K562 (cell line): Measurements from ENCODE around the gene DDX50. TPM values are rescaled to one million over a fixed set of nuclear protein-coding genes. Genes with fewer than 3 reads are reported as not detected.

Experiments
- MBD2 ChIP-seq: sonication (generic); IDR thresholded peaks from 2 replicates; pipeline ENCODE4 v1.6.1; 2016; ENCODE audit warnings: low read depth, borderline replicate concordance
- MYC ChIP-seq, 2 experiments: fragments of 250-450 bp in 1 of 2; sonication (Bioruptor Pico) in 1 of 2; IDR thresholded peaks; 2 replicates each; pipeline versions ENCODE4 v1.5.1 to v1.6.1; 2012 to 2021; ENCODE audit warnings: low read depth in 2 of 2, borderline replicate concordance in 1 of 2, improper control_type of control experiment in 1 of 2, low read length in 1 of 2, mild to moderate bottlenecking in 1 of 2, moderate library complexity in 1 of 2
- NRF1 ChIP-seq, 2 experiments: fragments of 450-650 bp; IDR thresholded peaks in 1 of 2; conservative IDR thresholded peaks in 1 of 2; 2 replicates each; pipeline ENCODE4 v1.6.1; 2014; ENCODE audit warnings: mild to moderate bottlenecking in 2 of 2
- SIRT6 ChIP-seq: IDR thresholded peaks from one replicate; pipeline ENCODE4 v1.6.1; 2012; ENCODE audit warnings: low read depth, mild to moderate bottlenecking, control low read depth, inconsistent platforms, low read length, moderate library complexity
- ZNF57 ChIP-seq: fragments of 450-650 bp; formaldehyde crosslinking; IDR thresholded peaks from 2 replicates; pipeline ENCODE4 v1.4.0; 2020; ENCODE audit warnings: mild to moderate bottlenecking, moderate library complexity
- polyA plus RNA-seq, 8 experiments: library from polyadenylated mRNA; depleted of rRNA in 4 of 8; stranded (reverse) in 5 of 8; unstranded in 3 of 8; fragments of >200 nt; fragmentation: Nextera tagmentation in 2 of 8; fragmentation: Illumina TruSeq in 1 of 8; extraction: Ambion mirVana in 2 of 8; extraction: Trizol in 1 of 8; gene quantifications; 2 replicates each; pipeline versions ENCODE4 v1.2.1 to v1.2.3, GENCODE V29; 2011 to 2014; ENCODE audit warnings: inconsistent platforms in 1 of 8, missing spikeins in 1 of 8
- total RNA-seq, 7 experiments: library from RNA; depleted of rRNA in 6 of 7; stranded (reverse); fragments of >200 nt in 6 of 7; fragmentation: Illumina TruSeq in 2 of 7; extraction: Trizol in 2 of 7; gene quantifications; 2 replicates each; pipeline versions ENCODE4 v1.2.1 to v1.2.3, GENCODE V29; 2011 to 2021; ENCODE audit warnings: low replicate concordance in 1 of 7
- TF ChIP-seq, protein P1 (sequence below): fragments of 250-450 bp; sonication (Bioruptor Pico); IDR thresholded peaks from 2 replicates; pipeline ENCODE4 v1.4.0; 2020; ENCODE audit warnings: mild to moderate bottlenecking
- TF ChIP-seq, protein P2 (sequence below): sonication (generic); formaldehyde crosslinking; IDR thresholded peaks from 2 replicates; pipeline ENCODE4 v1.4.0; 2020; ENCODE audit warnings: mild to moderate bottlenecking, missing genetic modification reagents
- TF ChIP-seq, protein P3 (sequence below): fragments of 200-600 bp; sonication (generic); IDR thresholded peaks from one replicate; pipeline ENCODE4 v1.6.1; 2012; ENCODE audit warnings: mild to moderate bottlenecking, low read depth, low read length, inconsistent platforms
- TF ChIP-seq, protein P4 (sequence below): conservative IDR thresholded peaks from 2 replicates; pipeline ENCODE4 v1.6.1; 2011; ENCODE audit warnings: low read depth, mild to moderate bottlenecking, low read length; ENCODE audit not compliant: control insufficient read depth

DDX50 gene
- total and polyA plus RNA-seq, 9 of the 15 experiments (the other 6 are each of a cell fraction or from before 2014, with no cell fraction given) = 36.7 to 86.8 (median 57.4) TPM

DNA sequence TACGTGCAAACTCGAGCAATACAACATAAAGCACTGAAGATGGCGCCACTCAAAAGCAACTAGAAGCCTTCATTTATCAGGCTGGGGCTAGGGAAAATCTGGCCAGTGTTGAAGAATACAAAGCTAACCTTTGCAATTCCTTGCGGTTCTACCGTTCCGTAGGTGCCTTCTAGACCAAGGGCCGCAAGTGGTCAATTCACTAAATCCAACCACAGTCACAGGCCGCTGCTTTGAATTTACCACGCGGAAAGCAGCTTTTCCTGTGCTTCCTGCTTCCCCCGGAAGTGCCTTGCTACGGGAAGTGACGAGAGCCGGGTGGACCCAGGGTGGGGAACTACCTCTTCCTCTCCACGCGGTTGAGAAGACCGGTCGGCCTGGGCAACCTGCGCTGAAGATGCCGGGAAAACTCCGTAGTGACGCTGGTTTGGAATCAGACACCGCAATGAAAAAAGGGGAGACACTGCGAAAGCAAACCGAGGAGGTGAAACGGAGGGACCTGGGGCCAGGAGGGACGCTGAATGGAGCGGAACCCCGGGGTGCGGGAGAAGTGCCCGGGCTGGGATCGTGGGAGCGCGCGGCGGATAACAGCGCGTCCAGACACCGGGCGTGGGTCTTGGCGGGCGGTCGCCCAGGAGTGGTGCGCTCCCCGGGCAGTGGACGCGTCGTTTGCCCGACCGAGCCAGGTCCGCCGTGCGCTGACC is 54.9 kb downstream of the DDX50 start, which contains the start of gene DDX21 (continued):
- TF ChIP-seq, protein P1, sequence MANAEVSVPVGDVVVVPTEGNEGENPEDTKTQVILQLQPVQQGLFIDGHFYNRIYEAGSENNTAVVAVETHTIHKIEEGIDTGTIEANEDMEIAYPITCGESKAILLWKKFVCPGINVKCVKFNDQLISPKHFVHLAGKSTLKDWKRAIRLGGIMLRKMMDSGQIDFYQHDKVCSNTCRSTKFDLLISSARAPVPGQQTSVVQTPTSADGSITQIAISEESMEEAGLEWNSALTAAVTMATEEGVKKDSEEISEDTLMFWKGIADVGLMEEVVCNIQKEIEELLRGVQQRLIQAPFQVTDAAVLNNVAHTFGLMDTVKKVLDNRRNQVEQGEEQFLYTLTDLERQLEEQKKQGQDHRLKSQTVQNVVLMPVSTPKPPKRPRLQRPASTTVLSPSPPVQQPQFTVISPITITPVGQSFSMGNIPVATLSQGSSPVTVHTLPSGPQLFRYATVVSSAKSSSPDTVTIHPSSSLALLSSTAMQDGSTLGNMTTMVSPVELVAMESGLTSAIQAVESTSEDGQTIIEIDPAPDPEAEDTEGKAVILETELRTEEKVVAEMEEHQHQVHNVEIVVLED (CRISPR knock-in tag) = no peak
- TF ChIP-seq, protein P2, sequence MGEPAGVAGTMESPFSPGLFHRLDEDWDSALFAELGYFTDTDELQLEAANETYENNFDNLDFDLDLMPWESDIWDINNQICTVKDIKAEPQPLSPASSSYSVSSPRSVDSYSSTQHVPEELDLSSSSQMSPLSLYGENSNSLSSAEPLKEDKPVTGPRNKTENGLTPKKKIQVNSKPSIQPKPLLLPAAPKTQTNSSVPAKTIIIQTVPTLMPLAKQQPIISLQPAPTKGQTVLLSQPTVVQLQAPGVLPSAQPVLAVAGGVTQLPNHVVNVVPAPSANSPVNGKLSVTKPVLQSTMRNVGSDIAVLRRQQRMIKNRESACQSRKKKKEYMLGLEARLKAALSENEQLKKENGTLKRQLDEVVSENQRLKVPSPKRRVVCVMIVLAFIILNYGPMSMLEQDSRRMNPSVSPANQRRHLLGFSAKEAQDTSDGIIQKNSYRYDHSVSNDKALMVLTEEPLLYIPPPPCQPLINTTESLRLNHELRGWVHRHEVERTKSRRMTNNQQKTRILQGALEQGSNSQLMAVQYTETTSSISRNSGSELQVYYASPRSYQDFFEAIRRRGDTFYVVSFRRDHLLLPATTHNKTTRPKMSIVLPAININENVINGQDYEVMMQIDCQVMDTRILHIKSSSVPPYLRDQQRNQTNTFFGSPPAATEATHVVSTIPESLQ (CRISPR knock-in tag) = 0 out of 2 replicates have a peak, but pooled peaks have one; percentile 66
- TF ChIP-seq MBD2 = peak; percentile 57; the same call in 1 of the 2 replicates
- TF ChIP-seq NRF1 (conservative IDR thresholded peaks at IDR 0.05 in 1 of 2, IDR thresholded peaks at IDR 0.05 in 1 of 2) = no peak
- no peak for TF ChIP-seq SIRT6
- TF ChIP-seq MYC (IDR thresholded peaks at IDR 0.05; ENCODE audit: low read depth, low read length) = peak; percentile 99
- TF ChIP-seq MYC (CRISPR knock-in tag; IDR thresholded peaks at IDR 0.05; ENCODE audit: borderline replicate concordance, low read depth) = peak; percentile 95
- TF ChIP-seq, protein P3, sequence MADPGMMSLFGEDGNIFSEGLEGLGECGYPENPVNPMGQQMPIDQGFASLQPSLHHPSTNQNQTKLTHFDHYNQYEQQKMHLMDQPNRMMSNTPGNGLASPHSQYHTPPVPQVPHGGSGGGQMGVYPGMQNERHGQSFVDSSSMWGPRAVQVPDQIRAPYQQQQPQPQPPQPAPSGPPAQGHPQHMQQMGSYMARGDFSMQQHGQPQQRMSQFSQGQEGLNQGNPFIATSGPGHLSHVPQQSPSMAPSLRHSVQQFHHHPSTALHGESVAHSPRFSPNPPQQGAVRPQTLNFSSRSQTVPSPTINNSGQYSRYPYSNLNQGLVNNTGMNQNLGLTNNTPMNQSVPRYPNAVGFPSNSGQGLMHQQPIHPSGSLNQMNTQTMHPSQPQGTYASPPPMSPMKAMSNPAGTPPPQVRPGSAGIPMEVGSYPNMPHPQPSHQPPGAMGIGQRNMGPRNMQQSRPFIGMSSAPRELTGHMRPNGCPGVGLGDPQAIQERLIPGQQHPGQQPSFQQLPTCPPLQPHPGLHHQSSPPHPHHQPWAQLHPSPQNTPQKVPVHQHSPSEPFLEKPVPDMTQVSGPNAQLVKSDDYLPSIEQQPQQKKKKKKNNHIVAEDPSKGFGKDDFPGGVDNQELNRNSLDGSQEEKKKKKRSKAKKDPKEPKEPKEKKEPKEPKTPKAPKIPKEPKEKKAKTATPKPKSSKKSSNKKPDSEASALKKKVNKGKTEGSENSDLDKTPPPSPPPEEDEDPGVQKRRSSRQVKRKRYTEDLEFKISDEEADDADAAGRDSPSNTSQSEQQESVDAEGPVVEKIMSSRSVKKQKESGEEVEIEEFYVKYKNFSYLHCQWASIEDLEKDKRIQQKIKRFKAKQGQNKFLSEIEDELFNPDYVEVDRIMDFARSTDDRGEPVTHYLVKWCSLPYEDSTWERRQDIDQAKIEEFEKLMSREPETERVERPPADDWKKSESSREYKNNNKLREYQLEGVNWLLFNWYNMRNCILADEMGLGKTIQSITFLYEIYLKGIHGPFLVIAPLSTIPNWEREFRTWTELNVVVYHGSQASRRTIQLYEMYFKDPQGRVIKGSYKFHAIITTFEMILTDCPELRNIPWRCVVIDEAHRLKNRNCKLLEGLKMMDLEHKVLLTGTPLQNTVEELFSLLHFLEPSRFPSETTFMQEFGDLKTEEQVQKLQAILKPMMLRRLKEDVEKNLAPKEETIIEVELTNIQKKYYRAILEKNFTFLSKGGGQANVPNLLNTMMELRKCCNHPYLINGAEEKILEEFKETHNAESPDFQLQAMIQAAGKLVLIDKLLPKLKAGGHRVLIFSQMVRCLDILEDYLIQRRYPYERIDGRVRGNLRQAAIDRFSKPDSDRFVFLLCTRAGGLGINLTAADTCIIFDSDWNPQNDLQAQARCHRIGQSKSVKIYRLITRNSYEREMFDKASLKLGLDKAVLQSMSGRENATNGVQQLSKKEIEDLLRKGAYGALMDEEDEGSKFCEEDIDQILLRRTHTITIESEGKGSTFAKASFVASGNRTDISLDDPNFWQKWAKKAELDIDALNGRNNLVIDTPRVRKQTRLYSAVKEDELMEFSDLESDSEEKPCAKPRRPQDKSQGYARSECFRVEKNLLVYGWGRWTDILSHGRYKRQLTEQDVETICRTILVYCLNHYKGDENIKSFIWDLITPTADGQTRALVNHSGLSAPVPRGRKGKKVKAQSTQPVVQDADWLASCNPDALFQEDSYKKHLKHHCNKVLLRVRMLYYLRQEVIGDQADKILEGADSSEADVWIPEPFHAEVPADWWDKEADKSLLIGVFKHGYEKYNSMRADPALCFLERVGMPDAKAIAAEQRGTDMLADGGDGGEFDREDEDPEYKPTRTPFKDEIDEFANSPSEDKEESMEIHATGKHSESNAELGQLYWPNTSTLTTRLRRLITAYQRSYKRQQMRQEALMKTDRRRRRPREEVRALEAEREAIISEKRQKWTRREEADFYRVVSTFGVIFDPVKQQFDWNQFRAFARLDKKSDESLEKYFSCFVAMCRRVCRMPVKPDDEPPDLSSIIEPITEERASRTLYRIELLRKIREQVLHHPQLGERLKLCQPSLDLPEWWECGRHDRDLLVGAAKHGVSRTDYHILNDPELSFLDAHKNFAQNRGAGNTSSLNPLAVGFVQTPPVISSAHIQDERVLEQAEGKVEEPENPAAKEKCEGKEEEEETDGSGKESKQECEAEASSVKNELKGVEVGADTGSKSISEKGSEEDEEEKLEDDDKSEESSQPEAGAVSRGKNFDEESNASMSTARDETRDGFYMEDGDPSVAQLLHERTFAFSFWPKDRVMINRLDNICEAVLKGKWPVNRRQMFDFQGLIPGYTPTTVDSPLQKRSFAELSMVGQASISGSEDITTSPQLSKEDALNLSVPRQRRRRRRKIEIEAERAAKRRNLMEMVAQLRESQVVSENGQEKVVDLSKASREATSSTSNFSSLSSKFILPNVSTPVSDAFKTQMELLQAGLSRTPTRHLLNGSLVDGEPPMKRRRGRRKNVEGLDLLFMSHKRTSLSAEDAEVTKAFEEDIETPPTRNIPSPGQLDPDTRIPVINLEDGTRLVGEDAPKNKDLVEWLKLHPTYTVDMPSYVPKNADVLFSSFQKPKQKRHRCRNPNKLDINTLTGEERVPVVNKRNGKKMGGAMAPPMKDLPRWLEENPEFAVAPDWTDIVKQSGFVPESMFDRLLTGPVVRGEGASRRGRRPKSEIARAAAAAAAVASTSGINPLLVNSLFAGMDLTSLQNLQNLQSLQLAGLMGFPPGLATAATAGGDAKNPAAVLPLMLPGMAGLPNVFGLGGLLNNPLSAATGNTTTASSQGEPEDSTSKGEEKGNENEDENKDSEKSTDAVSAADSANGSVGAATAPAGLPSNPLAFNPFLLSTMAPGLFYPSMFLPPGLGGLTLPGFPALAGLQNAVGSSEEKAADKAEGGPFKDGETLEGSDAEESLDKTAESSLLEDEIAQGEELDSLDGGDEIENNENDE = no peak
- TF ChIP-seq, protein P4, sequence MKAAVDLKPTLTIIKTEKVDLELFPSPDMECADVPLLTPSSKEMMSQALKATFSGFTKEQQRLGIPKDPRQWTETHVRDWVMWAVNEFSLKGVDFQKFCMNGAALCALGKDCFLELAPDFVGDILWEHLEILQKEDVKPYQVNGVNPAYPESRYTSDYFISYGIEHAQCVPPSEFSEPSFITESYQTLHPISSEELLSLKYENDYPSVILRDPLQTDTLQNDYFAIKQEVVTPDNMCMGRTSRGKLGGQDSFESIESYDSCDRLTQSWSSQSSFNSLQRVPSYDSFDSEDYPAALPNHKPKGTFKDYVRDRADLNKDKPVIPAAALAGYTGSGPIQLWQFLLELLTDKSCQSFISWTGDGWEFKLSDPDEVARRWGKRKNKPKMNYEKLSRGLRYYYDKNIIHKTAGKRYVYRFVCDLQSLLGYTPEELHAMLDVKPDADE = peak; percentile 58; the same call in 1 of the 2 replicates
- no peak for TF ChIP-seq ZNF57 (CRISPR knock-in tag)
